ENCODE results near the gene LY6G5C.

LY6G5C gene

DNA sequence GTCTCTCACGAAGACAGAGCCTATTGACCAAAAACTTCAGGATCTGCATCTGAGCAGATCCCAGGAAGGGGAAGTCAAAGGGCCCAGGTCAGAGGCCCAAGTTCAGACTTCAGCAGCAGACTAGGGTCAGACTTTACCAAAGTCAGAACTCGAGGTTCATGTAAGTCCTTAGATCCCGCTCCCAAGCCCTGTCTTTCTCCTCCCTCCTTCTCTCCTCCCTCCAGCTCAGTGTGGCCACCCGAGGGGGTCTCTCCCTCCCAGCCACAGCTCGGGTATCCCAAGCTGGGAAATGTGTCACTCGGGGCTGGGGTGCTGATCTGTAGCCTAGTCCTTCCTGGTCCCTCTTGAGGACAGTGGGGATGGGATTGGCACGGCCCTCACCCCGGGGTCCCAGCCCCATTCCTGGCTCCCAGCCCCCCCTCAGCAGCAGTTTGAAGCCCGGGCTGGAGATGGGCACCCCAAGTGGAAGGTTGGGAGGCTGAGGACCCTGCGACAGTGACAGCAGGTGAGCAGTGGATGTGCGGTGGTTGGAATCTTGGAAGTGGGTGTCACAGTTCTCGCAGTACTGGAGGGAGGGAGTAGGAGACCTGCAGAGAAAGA is 18.6 kb downstream of the LY6G5C start:
- no peak for DNase-seq (ENCODE audit: low spot score)

DNA sequence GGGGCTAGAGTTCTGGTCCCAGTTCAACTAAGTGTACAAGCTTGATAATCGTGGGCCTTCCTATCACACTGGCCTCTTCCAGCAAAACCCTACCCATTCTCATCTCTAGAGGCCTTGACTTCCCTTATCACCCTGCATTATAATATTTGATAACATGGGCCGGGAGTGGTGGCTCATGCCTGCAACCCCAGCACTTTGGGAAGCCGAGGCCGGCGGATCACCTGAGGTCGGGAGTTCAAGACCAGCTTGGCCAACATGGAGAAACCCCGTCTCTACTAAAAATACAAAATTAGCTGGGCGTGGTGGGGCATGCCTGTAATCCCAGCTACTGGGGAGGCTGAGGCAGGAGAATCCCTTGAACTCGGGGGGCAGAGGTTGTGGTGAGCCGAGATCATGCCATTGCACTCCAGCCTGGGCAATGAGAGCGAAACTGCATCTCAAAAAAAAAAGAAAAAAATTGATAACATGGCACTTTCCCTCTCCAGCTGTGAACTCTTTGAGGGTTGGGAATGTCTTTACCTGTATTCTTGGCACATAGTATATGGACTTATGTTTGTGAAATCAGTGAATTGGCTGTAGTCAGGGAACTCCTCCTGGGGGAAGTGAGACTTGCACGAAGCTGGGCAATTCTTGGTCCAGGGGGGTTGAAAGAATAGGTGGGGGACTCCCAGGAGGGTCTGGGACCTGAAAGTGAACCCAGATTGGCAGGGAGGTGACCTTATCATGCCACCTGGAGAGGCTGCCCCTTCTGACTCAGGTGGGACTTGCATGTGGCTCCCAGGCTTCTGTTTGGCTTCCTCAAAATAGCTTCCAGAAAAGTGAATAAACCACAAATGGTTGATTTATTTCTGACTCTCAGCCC is 19.4 kb downstream of the LY6G5C start:
- no peak for DNase-seq (ENCODE audit: low spot score)

DNA sequence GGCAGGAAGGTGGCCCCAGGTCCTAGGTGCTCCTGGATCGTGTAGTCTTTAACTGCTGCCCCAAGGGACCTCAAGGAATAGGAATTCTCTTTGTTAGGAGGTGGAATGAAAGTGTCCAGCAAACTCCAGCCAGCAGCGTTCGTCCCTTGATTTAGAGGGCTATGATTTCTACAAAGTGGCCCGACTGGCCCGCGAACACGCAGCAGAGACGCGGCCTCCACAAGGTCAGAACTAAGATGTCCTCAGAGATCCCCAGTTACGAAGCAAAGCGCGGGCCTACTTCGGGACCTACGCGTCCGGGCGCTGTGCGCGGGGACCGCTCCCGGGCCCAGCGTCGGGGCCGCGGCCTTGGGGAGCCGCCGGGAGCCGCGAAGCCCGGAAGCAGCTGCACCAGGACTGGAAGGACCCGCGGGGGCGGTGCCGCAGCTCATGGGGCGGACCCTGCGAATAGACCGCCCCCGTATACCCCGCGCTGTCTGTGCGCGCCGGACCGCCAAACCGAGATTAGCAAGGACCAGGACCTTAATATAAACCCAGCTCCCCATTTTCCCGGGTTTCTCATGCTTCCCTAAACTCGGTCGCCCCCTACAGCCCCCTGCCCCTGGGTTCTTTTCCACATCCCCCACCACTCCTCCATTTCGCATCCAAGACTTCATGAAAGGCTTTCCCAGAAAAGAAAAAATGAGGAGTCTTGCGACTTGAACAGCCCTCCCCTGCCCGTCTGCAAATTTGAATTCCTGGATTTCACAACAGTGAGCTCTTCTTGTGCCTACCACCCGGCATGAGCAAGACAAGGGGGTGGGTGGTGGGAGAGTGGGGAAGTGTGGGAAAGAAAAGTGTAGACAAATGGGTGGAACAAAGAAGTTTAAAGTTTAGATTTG is 20.2 kb downstream of the LY6G5C start, which contains the start of gene C6orf47:
Gene C6orf47, minus strand, starts transcription at position 398 of the 881 bp plus-strand sequence. CDS start 831 bp downstream, outside the sequence.
- peak; percentile 92 for DNase-seq (ENCODE audit: low spot score)

DNA sequence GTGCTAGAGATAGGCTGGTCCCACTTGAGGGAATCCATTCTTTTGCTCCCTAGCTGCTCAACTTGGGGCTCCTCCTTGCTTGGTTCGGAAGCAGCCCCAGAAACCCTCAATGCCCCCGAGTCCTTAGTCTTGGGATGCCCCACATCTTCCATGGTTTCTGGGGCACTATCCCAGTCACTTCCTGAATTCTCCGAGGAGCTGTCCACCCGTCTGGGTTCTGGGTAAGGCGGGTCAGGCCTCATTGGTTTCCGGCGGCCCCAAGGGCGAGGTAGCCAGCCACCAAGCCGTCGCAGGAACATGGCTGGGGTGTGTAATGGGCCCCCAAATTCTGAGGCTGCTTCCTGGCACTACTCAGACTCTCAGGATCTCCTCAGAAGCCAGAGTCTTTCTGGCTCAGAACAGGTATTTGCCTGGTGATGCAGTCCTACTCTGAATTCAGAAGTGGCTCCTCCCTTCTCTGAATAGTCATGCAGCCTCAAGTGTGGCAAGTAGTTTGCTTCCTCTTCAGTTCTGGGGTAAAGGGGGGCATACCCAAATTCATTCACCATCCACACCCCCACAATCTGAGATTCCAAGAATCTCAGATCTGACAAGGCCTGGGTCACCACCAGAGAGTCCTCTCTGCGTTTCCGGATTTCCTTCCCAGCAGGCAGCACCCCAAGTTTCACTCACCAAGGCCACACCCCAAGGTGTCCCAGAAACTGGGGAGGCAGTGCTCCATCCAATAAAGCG is 21.1 kb downstream of the LY6G5C start:
- DNase-seq (ENCODE audit: low spot score) = no peak

DNA sequence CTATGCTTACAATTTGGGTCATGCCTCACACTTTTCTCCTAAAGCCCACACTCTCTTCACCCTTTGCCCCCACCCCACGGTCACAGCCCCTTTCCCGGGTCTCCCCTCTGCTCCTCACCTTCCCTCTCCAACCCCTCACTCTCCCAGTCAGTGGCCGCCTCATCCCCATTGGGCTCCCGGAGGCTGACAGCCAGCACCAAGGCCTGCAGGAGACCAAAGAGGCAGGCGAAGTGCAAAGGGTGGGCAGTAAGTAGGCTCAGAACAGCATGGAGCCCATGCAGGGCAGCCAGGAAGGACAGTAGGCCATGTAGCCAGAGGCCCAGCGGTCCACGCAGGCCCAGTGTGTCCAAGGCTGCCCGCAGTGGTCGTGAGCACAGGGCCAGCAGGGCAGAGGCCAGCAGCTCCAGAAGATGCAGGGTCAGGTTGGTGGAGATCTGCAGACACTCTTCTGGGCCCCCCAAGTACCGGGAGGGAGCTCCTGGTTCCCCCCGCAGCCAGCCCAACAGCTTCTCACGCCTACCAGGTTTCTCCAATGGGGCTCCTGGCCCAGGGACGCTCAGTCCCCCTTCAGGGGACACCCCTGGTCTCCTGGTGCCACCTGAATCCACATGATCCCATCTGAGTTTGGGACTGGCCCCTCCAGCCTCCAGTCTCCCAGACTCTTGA is 21.8 kb downstream of the LY6G5C start:
- DNase-seq (ENCODE audit: low spot score) = no peak

DNA sequence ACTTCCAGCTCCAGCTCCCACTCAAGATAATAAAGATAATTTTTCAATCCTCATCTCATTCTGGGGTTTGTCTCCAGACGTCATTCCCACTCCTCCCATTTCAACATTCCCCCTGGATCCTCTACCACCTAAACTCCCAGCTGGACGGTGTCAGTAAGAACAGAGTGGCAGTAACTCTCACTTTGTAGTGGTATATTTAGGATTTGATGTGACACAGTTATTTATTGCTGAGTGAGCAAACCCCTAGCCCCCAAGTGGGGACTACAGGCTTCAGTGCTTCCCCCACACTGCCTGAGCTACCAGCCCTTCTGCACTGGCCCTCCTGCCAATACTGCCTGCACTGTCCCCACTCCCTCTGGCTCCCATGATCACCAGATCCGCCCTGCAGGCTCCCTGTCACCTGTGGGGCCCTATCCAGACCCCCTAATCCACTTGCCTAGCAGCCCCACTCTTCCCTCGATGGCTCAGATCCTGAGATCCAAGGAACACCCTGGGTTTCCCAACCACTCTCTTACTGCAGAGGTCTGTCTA is 22.6 kb downstream of the LY6G5C start:
- DNase-seq (ENCODE audit: low spot score) = no peak

DNA sequence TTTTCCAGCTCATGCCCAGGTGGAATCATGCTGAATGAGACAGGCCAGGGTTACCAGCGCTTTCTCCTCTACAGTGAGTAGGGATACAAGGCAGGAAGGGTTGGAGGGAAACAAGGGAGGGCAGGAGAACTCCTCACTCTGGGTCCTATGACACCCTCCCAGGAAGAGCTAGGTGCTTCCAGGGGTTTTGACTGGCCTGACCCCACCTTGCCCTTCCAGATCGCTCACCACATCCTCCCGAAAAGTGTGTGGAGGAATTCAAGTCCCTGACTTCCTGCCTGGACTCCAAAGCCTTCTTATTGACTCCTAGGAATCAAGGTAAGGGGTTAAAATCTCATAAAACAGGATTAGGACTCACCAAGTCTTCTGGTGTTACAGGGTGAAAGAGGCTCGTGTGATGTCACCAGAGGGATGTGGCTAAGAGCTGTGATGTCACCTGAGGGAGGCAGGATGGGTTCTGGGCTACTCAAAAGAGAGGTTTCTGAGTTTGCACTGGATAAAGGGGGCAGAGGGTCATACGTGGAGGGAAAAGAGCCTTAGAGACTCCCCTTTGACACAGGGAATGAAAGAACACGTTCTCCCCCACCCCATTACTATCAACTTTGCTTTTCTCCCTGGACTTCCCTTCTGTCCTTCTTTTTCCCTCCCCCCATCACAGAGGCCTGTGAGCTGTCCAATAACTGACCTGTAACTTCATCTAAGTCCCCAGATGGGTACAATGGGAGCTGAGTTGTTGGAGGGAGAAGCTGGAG is 23.3 kb downstream of the LY6G5C start:
- DNase-seq (ENCODE audit: low spot score) = no peak

GRCh38 chr6:31655349-31656237 is 25.3 kb downstream of the LY6G5C start, which contains the start of gene APOM:
Gene APOM (plus strand): TSS chr6:31655894. CDS start chr6:31655967, 73 bp downstream.
- DNase-seq (ENCODE audit: low spot score) = no peak

- no peak for DNase-seq (ENCODE audit: low spot score)
Measured at GRCh38 chr6:31654574-31655348, 26.1 kb downstream of the LY6G5C start.

- DNase-seq (ENCODE audit: low spot score) = peak; percentile 88
Measured at GRCh38 chr6:31652925-31653724, 27.7 kb downstream of the LY6G5C start.

DNA sequence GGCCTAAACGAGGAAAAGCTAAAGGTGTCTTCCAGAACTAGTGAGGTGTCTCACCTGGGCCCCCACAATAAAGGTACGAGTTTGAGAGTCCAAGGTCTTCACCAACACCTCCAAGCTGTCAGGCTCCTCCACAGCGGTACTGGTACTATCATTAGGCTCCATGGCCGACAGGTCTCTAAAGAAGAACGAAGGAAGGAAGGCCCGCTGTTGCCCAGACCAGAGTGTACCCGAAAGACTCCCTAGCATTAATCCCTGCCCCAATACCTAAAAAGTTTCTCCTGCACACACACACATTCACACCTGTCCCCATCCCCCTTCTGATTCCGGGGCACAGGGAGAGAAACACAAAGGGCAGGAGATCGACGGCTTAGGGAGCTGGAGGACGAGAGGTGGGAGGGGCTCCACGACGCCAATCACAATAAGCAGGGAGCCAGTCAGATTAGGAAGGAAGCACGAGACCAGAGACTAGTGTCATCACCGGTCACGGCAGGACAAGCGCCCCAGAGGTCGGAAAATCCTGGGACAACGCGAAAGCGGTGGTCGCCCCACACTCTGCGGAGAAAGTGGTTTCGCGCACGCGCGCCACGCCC is 29.2 kb downstream of the LY6G5C start:
- peak; percentile 83 for DNase-seq (ENCODE audit: low spot score)

- DNase-seq (ENCODE audit: low spot score) = no peak
Measured at GRCh38 chr6:31645325-31645724, 35.5 kb downstream of the LY6G5C start.

DNA sequence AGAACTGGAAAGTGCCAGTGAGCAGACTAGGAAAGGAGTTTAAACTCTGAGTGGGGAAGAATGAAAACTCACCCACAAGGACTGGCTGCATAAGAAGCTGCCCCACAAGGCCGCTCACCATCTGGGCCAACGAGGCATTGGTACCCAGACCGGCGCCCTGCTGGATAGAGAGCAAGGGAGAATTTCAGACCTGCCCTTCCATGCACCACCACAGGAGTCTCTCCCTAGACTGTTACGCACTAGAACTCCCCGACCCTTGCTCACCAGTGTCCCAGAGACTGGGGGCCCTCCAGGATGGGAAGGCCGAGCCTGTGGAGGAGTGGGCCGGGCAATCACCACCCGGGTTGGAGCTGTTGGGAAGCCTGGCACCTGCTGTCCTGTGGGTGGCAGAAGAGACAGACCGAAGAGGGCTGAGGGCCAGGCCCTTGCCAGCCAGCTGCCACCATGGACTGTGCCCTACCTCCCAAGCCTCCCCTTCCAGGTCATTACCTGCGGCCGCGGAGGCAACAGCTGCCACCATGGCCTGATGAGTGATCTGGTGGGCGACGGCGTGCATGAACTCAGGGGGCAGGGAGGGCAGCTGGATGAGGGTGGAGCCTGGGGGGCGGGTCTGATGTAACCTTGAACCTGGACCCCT is 36.9 kb downstream of the LY6G5C start:
- no peak for DNase-seq (ENCODE audit: low spot score)

- no peak for DNase-seq (ENCODE audit: low spot score)
Measured at GRCh38 chr6:31642798-31643570, 37.9 kb downstream of the LY6G5C start.

GRCh38 chr6:31641370-31641769 is 39.5 kb downstream of the LY6G5C start:
- no peak for DNase-seq (ENCODE audit: low spot score)

DNA sequence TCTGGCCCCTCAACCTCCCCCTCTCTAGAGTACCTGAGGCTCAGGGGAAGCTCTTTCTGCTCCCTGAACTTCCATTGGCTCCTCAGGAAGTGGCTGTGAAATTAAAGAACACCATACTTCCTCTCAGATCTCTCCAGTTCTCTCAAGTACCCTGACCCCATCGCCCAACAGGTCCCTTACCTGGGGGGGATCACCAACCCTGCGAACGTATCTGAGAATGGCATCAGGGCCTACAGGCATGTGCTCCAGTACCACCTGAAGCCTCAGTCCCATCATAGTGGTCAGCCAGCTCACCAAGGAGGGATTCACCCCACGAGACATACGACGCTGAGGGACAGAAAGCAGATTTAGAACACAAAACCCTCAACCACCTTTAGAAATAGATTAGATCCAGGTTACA is 40.3 kb downstream of the LY6G5C start:
- no peak for DNase-seq (ENCODE audit: low spot score)
